GM19372 (cell line): Measurements from ENCODE around the gene SARS1.
A peak's percentile ranks its signal among the peaks of the same experiment; 100 is the strongest.

Source experiments
- ATAC-seq: cut with Tn5 transposase; IDR thresholded peaks from one replicate; pipeline ENCODE4 v1.9.1; 2021; ENCODE audit warnings: mild to moderate bottlenecking, low read depth, moderate library complexity; ENCODE audit not compliant: unreplicated experiment

The SARS1 gene

GRCh38 chr1:109258481-109259466 lies 45.1 kb downstream of the SARS1 start:
- no peak for ATAC-seq

DNA sequence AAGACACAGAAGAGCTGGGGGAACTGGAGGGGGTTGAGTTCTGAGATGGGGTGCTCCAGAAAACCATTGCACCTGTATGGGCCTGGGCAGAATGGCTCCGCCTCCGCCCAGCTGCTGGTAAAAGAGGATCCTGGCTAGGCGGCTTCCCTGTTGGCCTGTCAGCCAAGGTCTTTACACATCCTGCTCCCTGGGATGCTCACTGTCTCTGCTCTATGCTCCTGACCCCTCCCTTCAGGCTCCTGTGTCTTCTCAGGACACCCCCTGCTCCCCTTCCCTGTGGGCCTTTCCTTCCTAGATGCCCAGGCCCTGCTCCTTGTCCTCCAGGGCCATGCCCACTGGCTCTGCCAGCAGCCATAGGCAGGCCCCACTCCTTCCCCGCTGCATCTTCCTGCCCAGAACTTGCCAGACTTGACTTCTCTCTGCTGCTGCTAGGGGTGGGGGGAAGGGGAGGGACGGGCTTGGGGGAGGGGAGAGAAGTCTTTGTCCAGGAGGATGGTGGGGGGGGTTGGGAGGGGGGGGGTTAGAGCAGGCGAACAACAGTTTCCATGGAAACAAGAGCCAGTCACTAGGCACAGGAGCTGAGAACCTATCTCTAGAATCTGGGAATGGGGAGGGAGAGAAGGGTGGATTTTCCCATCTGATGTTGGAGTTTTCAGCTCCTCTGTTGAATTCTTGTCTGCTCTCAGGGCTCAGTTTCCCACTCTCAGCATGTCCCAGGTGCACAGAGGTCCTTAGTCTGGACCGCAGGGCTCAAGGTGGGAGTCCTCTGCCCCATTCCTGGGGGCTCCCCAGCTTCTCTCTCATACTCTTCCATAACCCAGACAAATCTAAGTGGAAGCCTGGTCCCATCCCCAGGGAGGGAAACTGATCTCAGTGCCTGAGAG lies 46.2 kb downstream of the SARS1 start:
- no peak for ATAC-seq

GRCh38 chr1:109261006-109261405 lies 47.3 kb downstream of the SARS1 start:
- no peak for ATAC-seq

GRCh38 chr1:109261578-109261977 lies 47.9 kb downstream of the SARS1 start:
- ATAC-seq = no peak

DNA sequence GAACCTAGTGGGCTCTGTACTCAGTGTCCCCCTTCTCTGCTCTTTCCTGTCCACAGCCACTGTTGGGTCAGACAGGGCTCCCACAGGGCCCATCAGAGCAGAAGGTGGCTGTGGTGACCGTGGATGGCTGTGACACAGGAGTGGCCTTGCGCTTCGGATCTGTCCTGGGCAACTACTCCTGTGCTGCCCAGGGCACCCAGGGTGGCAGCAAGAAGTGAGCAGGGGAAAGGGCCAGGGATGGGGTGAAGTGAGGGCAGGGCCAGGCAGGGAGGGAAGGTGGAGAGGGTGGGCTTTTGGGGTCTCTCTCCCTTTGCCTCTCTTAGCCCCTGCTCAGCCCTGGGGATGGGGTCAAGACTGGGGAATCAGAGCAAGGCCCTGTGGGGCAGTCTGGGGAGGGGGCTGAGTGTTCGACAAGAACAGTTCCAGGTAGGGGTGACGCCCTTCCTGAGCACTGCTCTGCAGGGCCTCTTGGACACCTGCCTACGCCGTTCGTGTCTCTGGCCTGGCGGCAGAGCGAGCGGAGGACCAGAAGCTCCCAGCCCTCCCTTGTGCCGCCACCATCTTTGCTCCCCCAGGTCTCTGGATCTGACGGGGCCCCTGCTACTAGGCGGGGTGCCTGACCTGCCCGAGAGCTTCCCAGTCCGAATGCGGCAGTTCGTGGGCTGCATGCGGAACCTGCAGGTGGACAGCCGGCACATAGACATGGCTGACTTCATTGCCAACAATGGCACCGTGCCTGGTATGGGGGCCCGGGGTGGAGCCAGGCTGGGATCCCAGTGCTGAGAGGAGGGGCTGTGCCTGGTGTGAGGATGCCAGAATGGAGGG lies 48.7 kb downstream of the SARS1 start:
- ATAC-seq = no peak

DNA sequence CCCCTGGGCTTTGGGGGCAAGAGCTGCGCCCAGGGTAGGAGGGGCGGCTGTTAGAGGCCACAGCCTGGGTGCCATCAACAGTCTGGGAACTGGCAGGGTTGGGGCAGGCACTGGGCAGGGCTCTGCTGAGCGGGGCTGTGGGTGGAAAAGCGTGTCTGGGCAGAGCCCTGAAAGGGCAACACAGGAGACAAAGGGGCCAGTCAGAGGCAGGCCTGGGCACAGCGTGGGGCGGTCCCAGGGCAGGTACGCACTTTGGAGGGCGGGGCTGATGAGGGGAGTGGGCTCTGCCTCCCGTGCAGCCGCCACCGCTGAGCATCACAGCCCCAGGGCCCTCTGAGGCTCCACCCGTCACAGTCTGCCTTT lies 49.5 kb downstream of the SARS1 start:
- no peak for ATAC-seq

DNA sequence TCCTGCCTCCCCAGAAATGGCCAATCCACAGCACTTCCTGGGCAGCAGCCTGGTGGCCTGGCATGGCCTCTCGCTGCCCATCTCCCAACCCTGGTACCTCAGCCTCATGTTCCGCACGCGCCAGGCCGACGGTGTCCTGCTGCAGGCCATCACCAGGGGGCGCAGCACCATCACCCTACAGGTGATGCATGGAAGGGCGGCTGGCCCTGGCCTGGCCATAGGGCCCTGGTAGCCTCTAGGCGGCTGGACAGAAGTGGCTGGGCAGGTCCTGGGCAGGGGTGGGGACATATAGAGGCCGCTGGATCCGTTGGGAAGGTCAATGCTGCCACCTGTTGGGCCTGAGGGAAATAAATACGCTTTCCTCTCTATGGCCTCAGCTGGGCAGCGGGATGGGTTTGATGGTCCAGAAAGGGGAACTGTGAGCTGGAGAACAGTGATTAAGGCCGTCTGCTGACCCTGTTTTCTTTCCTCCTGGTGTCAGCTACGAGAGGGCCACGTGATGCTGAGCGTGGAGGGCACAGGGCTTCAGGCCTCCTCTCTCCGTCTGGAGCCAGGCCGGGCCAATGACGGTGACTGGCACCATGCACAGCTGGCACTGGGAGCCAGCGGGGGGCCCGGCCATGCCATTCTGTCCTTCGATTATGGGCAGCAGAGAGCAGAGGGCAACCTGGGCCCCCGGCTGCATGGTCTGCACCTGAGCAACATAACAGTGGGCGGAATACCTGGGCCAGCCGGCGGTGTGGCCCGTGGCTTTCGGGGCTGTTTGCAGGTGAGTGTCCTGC lies 50.1 kb downstream of the SARS1 start:
- peak; percentile 82 for ATAC-seq

- ATAC-seq = no peak
Observed at GRCh38 chr1:109264379-109264755, 50.6 kb downstream of the SARS1 start.

DNA sequence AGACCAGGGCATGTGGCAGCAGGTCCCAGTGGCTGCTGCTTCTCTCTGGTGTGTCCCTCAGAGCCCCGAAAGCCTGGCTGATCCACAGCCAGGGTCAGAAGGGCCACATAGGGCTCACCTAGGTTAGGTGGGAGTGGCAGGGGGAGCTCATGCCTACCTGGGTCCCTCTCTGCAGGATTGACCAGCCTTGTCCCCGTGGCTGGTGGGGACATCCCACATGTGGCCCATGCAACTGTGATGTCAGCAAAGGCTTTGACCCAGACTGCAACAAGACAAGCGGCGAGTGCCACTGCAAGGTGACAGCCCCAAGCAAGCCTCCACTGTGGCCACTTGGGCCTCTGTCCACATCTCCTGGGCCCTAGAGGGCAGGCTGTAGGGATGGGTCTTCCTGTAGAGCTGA lies 51.3 kb downstream of the SARS1 start:
- no peak for ATAC-seq

GRCh38 chr1:109265741-109266330 lies 52.1 kb downstream of the SARS1 start:
- ATAC-seq = no peak

DNA sequence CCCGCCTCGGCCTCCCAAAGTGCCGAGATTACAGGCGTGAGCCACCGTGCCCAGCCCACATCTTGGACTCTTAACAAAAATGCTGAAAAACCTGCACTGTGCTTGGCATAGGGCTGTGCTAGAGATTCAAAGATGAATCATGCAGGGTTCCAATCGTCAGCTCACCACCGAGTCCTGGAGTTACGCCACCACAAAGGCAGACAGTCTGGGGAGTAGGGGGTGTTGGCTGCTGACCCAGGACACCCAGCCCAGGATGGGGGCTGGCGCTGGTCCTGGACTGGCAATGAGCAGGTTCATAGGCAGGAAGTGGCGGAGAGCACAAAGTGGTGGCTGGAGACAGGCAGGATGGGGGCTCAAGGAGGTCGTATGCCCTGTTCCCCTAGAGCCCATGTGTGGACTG lies 53.2 kb downstream of the SARS1 start:
- no peak for ATAC-seq

GRCh38 chr1:109267743-109268300 lies 54.1 kb downstream of the SARS1 start:
- no peak for ATAC-seq

- ATAC-seq = no peak
Observed at GRCh38 chr1:109268431-109269211, 54.9 kb downstream of the SARS1 start.

DNA sequence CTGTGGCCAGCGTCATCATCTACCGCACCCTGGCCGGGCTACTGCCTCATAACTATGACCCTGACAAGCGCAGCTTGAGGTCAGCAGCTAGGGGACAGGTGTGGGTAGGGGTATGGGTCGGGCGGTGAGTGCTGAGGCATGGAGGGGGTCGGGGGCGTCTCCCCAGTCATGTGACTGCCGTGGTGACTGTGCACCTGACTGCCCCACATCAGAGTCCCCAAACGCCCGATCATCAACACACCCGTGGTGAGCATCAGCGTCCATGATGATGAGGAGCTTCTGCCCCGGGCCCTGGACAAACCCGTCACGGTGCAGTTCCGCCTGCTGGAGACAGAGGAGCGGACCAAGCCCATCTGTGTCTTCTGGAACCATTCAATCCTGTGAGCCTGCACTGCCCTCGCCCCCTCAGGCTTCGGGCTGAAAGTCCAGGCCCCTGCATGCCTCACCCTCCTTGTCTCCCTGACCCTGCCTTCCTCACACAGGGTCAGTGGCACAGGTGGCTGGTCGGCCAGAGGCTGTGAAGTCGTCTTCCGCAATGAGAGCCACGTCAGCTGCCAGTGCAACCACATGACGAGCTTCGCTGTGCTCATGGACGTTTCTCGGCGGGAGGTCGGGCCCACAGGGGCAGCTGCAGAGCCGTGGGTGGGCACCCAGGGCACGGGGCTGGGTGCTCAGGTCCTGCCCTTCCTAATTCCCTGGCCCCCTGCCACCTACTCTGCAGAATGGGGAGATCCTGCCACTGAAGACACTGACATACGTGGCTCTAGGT lies 55.7 kb downstream of the SARS1 start:
- no peak for ATAC-seq

DNA sequence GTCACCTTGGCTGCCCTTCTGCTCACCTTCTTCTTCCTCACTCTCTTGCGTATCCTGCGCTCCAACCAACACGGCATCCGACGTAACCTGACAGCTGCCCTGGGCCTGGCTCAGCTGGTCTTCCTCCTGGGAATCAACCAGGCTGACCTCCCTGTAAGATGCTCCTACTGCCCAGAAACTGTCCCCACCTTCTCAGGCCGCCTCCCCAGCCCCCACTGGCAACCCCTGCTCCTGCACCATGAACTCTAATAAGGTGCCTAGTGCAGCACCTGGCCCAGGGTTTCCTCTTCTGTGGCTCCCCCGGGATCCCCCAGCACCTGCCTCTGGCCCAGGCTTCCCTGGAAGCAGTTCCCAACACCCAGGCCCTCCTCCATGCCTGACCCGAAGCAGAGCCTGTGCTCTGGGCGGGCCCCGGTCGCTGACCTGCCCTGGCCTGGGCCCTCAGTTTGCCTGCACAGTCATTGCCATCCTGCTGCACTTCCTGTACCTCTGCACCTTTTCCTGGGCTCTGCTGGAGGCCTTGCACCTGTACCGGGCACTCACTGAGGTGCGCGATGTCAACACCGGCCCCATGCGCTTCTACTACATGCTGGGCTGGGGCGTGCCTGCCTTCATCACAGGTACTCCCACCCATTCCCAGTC lies 56.4 kb downstream of the SARS1 start:
- no peak for ATAC-seq

DNA sequence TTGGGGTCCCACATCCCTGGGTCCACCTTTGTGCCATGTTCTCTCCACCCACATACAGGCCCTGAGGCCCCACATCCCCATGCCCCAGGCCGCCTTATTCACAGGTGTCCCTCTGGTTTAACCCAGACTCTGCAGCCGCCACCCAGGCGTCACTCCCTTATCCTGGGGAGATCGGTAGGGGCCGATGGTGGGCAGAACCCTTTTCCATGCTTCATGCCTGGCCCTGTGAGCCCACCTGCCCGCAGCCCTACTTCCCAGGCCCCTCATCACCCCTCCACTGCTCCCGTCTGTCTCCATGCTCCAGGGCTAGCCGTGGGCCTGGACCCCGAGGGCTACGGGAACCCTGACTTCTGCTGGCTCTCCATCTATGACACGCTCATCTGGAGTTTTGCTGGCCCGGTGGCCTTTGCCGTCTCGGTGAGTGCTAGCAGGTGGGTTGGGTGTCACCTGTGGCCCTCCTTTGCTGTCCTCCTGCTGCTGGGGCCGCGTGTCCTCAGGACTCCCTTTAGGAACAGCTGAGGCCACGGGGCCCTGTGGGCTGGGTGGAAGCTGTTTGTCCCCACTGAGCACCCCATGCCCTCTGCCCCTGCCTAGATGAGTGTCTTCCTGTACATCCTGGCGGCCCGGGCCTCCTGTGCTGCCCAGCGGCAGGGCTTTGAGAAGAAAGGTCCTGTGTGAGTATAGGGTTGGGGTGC lies 57.1 kb downstream of the SARS1 start:
- ATAC-seq = no peak

DNA sequence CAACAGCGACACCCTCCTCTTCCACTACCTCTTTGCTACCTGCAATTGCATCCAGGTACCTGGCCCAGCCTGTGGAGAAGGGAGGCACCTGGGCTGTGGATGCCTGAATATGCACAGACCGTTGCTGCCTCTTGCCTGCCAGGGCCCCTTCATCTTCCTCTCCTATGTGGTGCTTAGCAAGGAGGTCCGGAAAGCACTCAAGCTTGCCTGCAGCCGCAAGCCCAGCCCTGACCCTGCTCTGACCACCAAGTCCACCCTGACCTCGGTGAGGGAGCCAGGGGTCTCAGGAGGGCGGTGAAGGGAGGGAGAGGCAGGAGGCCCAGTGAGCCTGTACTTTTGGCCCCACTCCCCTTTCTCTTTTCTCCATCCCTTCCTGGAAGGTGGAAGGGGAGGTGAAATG lies 57.7 kb downstream of the SARS1 start:
- ATAC-seq = no peak
